Liver (tissue), 9 donors: ENCODE data around the gene MOK. TPM values are rescaled to one million over a fixed set of nuclear protein-coding genes. Genes with fewer than 3 reads are reported as not detected.

Experiments used
- DNase-seq: peaks from one replicate; pipeline ENCODE4 v3.0.0-alpha.2; 2017; ENCODE audit warnings: low spot score
- H3K27ac ChIP-seq, 2 donors: one replicate each; pipeline ENCODE4 v1.7.0; 2013; ENCODE audit warnings: inconsistent platforms in 2 of 2, low read length in 2 of 2, control low read depth in 1 of 2, low read depth in 1 of 2, mild to moderate bottlenecking in 1 of 2
- H3K27me3 ChIP-seq, 4 donors: one replicate each; pipeline versions ENCODE4 v1.6.1 to v1.7.0; 2013; ENCODE audit warnings: low read length in 3 of 4, inconsistent platforms in 1 of 4, mild to moderate bottlenecking in 1 of 4, moderate library complexity in 1 of 4; ENCODE audit not compliant: control insufficient read depth in 4 of 4, insufficient read depth in 4 of 4
- H3K36me3 ChIP-seq, 4 donors: one replicate each; pipeline versions ENCODE4 v1.6.1 to v1.7.0; 2013; ENCODE audit warnings: low read length in 3 of 4, mild to moderate bottlenecking in 3 of 4, low read depth in 1 of 4, moderate library complexity in 1 of 4; ENCODE audit not compliant: control insufficient read depth in 4 of 4, insufficient read depth in 3 of 4
- H3K4me1 ChIP-seq, 4 donors: one replicate each; pipeline versions ENCODE4 v1.6.1 to v1.7.0; 2013; ENCODE audit warnings: low read length in 3 of 4, mild to moderate bottlenecking in 3 of 4, moderate library complexity in 1 of 4; ENCODE audit not compliant: control insufficient read depth in 4 of 4, insufficient read depth in 4 of 4
- H3K4me3 ChIP-seq, 3 donors: one replicate each; pipeline versions ENCODE4 v1.6.1 to v1.7.0; 2013; ENCODE audit warnings: low read length in 3 of 3, control low read depth in 1 of 3, low read depth in 1 of 3, mild to moderate bottlenecking in 1 of 3
- H3K9ac ChIP-seq, 2 donors: one replicate each; pipeline ENCODE4 v1.7.0; 2013; ENCODE audit warnings: low read length in 2 of 2, mild to moderate bottlenecking in 2 of 2, moderate library complexity in 2 of 2, control low read depth in 1 of 2, low read depth in 1 of 2
- H3K9me3 ChIP-seq, 4 donors: one replicate each; pipeline versions ENCODE4 v1.6.1 to v1.7.0; 2013; ENCODE audit warnings: low read length in 3 of 4; ENCODE audit not compliant: control insufficient read depth in 4 of 4
- ATF3 ChIP-seq: IDR thresholded peaks from 2 replicates; pipeline ENCODE4 v1.6.1; 2016; ENCODE audit warnings: antibody characterized with exemption
- EGR1 ChIP-seq, 2 donors: IDR thresholded peaks; 2 replicates each; pipeline ENCODE4 v1.6.1; 2016 to 2018; ENCODE audit warnings: antibody characterized with exemption in 2 of 2, low read depth in 2 of 2
- FOXA1 ChIP-seq: IDR thresholded peaks from 2 replicates; pipeline ENCODE4 v1.6.1; 2016; ENCODE audit warnings: antibody characterized with exemption
- GABPA ChIP-seq, 2 donors: IDR thresholded peaks in 1 of 2; conservative IDR thresholded peaks in 1 of 2; 2 replicates each; pipeline ENCODE4 v1.6.1; 2016; ENCODE audit warnings: antibody characterized with exemption in 2 of 2, mild to moderate bottlenecking in 1 of 2, moderate library complexity in 1 of 2
- HNF4A ChIP-seq, 2 donors: conservative IDR thresholded peaks; 2 replicates each; pipeline ENCODE4 v1.6.1; 2016; ENCODE audit warnings: antibody characterized with exemption in 2 of 2, mild to moderate bottlenecking in 2 of 2
- HNF4G ChIP-seq: IDR thresholded peaks from 2 replicates; pipeline ENCODE4 v1.6.1; 2016; ENCODE audit warnings: antibody characterized with exemption
- RAD21 ChIP-seq, 2 donors: IDR thresholded peaks; 2 replicates each; pipeline ENCODE4 v1.6.1; 2016; ENCODE audit warnings: antibody characterized with exemption in 2 of 2, mild to moderate bottlenecking in 2 of 2
- REST ChIP-seq: IDR thresholded peaks from 2 replicates; pipeline ENCODE4 v1.6.1; 2016; ENCODE audit warnings: antibody characterized with exemption, mild to moderate bottlenecking
- RXRA ChIP-seq, 2 donors: IDR thresholded peaks; 2 replicates each; pipeline ENCODE4 v1.6.1; 2017 to 2018; ENCODE audit warnings: antibody characterized with exemption in 2 of 2, mild to moderate bottlenecking in 1 of 2
- SP1 ChIP-seq: IDR thresholded peaks from 2 replicates; pipeline ENCODE4 v1.6.1; 2018; ENCODE audit warnings: antibody characterized with exemption, mild to moderate bottlenecking
- TAF1 ChIP-seq: conservative IDR thresholded peaks from 2 replicates; pipeline ENCODE4 v1.6.1; 2016; ENCODE audit warnings: antibody characterized with exemption, mild to moderate bottlenecking
- YY1 ChIP-seq: IDR thresholded peaks from 2 replicates; pipeline ENCODE4 v1.6.1; 2016; ENCODE audit warnings: antibody characterized with exemption, mild to moderate bottlenecking
- ZBTB33 ChIP-seq: IDR thresholded peaks from 2 replicates; pipeline ENCODE4 v1.6.1; 2016; ENCODE audit warnings: antibody characterized with exemption
- WGBS: extraction: QIAGEN DNeasy Blood & Tissue Kit; methylation state at CpG from one replicate; pipeline ENCODE4 v1.1.7; 2013; 5-methylcytosine and 5-hydroxymethylcytosine counted together
- polyA plus RNA-seq, 2 donors: library from polyadenylated mRNA; stranded (reverse) in 1 of 2; unstranded in 1 of 2; fragments of 200-250 nt in 1 of 2; fragments of >200 nt in 1 of 2; fragmentation: Nextera tagmentation in 1 of 2; extraction: Ambion mirVana in 1 of 2; gene quantifications; one replicate each; pipeline versions ENCODE4 v1.2.1 to v1.2.3, GENCODE V29; 2013 to 2015
- total RNA-seq, 2 donors: library from RNA; depleted of rRNA; stranded (reverse); fragments of >200 nt; gene quantifications; one replicate each; pipeline ENCODE4 v1.2.3, GENCODE V29; 2014
- donor health status: healthy.
- donor health status: healthy.
- donor health status: healthy.
- donor health status: healthy.
- donor health status: healthy.

MOK gene
- total and polyA plus RNA-seq, 4 donors = 2.4 to 6.4 (median 2.9) TPM

GRCh38 chr14:102239231-102239630 is 65.7 kb downstream of the MOK start (continued):
- TF ChIP-seq REST (no peak), EGR1 (IDR thresholded peaks at IDR 0.05; ENCODE audit: low read depth in 2 of 2) (no peak), SP1 (no peak), YY1 (no peak), RAD21 (IDR thresholded peaks at IDR 0.05) (no peak), HNF4A (conservative IDR thresholded peaks at IDR 0.05) (no peak), RXRA (IDR thresholded peaks at IDR 0.05) (no peak), HNF4G (no peak), ATF3 (no peak)

- Histone ChIP-seq H3K9ac (no peak overlapping the region), H3K9me3 (no peaks in the 10 kb centered on the region), H3K36me3 (no peaks in the 10 kb centered on the region), H3K27ac (no peak overlapping the region), H3K27me3 (no peaks in the 10 kb centered on the region), H3K4me3 (no peak overlapping the region), H3K4me1 (no peaks in the 10 kb centered on the region)
- no peak for TF ChIP-seq RXRA (IDR thresholded peaks at IDR 0.05)
- TF ChIP-seq ZBTB33 = no peak
- no peak for TF ChIP-seq HNF4A (conservative IDR thresholded peaks at IDR 0.05)
- no peak for TF ChIP-seq RAD21 (IDR thresholded peaks at IDR 0.05)
- TF ChIP-seq TAF1 = no peak
- no peak for TF ChIP-seq HNF4G
- TF ChIP-seq SP1 = no peak
- DNase-seq = no peak
- 92% methylated on average over 3 of the region's 3 CpGs for WGBS
Measured at GRCh38 chr14:102238766-102239165, 66.2 kb downstream of the MOK start.

GRCh38 chr14:102238131-102238530 is 66.8 kb downstream of the MOK start:
- 85% methylated on average over 4 of the region's 4 CpGs for WGBS
- H3K27me3 ChIP-seq = no peaks in the 10 kb centered on the region
- H3K9ac ChIP-seq = no peak overlapping the region
- H3K9me3 ChIP-seq = no peaks in the 10 kb centered on the region
- no peak overlapping the region for H3K4me3 ChIP-seq
- no peaks in the 10 kb centered on the region for H3K4me1 ChIP-seq
- H3K36me3 ChIP-seq = no peaks in the 10 kb centered on the region
- no peak for TF ChIP-seq GABPA (IDR thresholded peaks at IDR 0.05 in 1 of 2, conservative IDR thresholded peaks at IDR 0.05 in 1 of 2)
- no peak for TF ChIP-seq REST
- TF ChIP-seq FOXA1 = no peak
- DNase-seq = no peak
- H3K27ac ChIP-seq = no peak overlapping the region
